ENCODE measurements around the gene GRHL1.
A peak's percentile ranks its signal among the peaks of the same experiment; 100 is the strongest.

The GRHL1 gene

DNA sequence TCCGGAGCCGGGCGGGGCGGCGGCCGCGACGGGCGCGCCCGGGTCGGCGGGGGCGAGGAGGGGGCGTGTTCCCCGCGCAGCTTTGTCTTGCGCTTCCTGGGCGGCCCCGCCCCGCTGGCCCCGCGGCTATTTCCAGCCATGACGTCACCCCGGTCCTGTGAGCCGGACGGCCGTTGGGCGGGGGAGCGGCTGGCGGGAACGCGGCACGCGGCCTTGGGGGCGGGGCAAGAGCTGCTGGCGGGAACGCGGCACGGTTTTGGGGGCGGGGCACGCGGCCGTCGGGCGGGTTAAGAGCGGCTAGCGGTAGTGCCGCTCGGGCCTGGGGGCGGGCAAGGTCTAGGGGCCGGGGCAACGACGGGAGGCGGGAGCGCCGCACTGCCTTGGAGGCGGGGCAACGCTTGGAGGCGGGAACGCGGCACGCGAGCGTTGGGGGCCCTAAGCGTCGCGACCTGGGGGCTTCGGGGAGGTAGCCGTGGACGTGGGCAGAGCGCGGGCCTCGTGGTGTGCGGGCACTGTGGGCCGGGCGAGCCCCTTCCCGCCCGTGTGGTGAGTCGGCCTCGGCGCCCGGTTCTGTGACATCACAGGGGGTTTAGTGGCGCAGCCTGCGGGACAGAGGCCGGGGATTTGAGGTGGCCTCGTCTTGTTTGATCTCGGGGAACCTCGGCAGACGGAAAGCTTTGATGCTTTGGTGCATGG is 92.6 kb downstream of the GRHL1 start (continued):
- TF ChIP-seq, protein P1, sequence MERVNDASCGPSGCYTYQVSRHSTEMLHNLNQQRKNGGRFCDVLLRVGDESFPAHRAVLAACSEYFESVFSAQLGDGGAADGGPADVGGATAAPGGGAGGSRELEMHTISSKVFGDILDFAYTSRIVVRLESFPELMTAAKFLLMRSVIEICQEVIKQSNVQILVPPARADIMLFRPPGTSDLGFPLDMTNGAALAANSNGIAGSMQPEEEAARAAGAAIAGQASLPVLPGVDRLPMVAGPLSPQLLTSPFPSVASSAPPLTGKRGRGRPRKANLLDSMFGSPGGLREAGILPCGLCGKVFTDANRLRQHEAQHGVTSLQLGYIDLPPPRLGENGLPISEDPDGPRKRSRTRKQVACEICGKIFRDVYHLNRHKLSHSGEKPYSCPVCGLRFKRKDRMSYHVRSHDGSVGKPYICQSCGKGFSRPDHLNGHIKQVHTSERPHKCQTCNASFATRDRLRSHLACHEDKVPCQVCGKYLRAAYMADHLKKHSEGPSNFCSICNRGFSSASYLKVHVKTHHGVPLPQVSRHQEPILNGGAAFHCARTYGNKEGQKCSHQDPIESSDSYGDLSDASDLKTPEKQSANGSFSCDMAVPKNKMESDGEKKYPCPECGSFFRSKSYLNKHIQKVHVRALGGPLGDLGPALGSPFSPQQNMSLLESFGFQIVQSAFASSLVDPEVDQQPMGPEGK (tag by site-specific recombination; IDR thresholded peaks at IDR 0.05), result peak; percentile 37; the same call in 1 of the 2 replicates
- TF ChIP-seq ZNF596 (tag by site-specific recombination; IDR thresholded peaks at IDR 0.05) (0 out of 2 replicates have a peak, but pooled peaks have one; percentile 19), SP2 (tag by site-specific recombination; IDR thresholded peaks at IDR 0.05) (peak; percentile 47)
- TF ChIP-seq, protein P2, sequence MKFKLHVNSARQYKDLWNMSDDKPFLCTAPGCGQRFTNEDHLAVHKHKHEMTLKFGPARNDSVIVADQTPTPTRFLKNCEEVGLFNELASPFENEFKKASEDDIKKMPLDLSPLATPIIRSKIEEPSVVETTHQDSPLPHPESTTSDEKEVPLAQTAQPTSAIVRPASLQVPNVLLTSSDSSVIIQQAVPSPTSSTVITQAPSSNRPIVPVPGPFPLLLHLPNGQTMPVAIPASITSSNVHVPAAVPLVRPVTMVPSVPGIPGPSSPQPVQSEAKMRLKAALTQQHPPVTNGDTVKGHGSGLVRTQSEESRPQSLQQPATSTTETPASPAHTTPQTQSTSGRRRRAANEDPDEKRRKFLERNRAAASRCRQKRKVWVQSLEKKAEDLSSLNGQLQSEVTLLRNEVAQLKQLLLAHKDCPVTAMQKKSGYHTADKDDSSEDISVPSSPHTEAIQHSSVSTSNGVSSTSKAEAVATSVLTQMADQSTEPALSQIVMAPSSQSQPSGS (tag by site-specific recombination; IDR thresholded peaks at IDR 0.05; ENCODE audit: low read depth), result peak; percentile 92
- TF ChIP-seq, protein P3, sequence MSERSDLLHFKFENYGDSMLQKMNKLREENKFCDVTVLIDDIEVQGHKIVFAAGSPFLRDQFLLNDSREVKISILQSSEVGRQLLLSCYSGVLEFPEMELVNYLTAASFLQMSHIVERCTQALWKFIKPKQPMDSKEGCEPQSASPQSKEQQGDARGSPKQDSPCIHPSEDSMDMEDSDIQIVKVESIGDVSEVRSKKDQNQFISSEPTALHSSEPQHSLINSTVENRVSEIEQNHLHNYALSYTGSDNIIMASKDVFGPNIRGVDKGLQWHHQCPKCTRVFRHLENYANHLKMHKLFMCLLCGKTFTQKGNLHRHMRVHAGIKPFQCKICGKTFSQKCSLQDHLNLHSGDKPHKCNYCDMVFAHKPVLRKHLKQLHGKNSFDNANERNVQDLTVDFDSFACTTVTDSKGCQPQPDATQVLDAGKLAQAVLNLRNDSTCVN (tag by site-specific recombination; optimal IDR thresholded peaks at IDR 0.05), result peak; percentile 54

DNA sequence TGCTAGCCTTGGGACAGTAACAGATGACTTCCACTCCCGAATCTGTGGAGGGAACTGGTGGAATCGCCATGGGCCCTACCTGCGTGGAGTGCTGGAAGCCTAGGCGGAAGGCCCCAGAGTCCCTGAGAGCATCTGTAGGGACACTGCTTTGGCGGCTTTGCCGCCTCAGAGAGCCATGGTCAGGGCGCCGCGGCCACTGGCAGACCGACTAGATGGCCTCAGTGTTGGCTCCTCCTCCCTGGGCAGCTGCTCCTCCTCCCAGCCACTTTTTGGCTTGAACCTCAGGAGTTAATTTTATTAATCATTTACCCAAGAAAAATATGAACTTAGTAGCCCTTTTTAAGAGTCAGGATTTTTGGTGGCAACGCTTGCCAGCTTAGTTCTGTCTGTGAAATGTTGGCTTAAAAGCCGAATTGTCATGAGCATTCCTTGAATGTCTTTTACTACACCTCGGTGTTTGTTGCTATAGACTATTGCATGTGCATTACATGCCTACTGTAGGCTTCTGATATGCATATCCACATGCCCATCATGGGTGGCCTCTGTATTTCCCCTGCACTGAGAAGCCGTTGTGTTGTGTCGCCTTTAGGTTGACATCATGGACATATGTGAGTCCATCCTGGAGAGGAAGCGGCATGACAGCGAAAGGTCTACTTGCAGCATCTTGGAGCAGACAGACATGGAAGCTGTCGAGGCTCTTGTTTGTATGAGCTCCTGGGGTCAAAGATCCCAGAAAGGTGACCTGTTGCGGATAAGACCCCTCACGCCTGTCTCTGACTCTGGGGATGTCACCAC is 94.3 kb downstream of the GRHL1 start:
- Histone ChIP-seq H3K27ac (ENCODE audit: extremely low read depth, low read depth, low read length) (no peak overlapping the region), H3K36me3 (ENCODE audit: control insufficient read depth in 2 of 2, insufficient read depth in 1 of 2, low read length in 2 of 2) (peaks cover 0 to 36% of the 10 kb centered on the region in 2 experiments; a peak in 2 of 3 replicates), H3K9me3 (ENCODE audit: control insufficient read depth, insufficient read depth, low read depth, low read length) (no peaks in the 10 kb centered on the region), H3K4me3 (ENCODE audit: low read depth, low read length) (no peak overlapping the region), H3K4me1 (ENCODE audit: control insufficient read depth, insufficient read depth, low read length) (peaks cover 2% of the 10 kb centered on the region)
- POLR2A ChIA-PET, result interaction anchor here (0.8 to 2.3 kb wide), 3 partner anchors 12 to 203 kb away, joined by 4 to 7 read pairs (median 7); partner anchors contain the start of gene TAF1B
- CTCF ChIA-PET, result interaction anchor here (1.4 to 6.3 kb wide), 5 partner anchors 61 to 392 kb away, joined by 3 to 66 read pairs (median 53); no protein-coding TSS in a partner anchor
- TF ChIP-seq ZNF133 (tag by site-specific recombination; IDR thresholded peaks at IDR 0.05) (no peak), ZNF10 (tag by site-specific recombination; IDR thresholded peaks at IDR 0.05) (no peak), ZEB2 (tag by site-specific recombination; IDR thresholded peaks at IDR 0.05) (no peak), ZNF548 (tag by site-specific recombination; IDR thresholded peaks at IDR 0.05) (no peak), ZNF239 (tag by site-specific recombination; IDR thresholded peaks at IDR 0.05) (no peak), MYNN (tag by site-specific recombination; IDR thresholded peaks at IDR 0.05; ENCODE audit: borderline replicate concordance) (no peak), ZNF777 (tag by site-specific recombination; IDR thresholded peaks at IDR 0.05; ENCODE audit: borderline replicate concordance) (no peak)
- TF ChIP-seq, protein P4, sequence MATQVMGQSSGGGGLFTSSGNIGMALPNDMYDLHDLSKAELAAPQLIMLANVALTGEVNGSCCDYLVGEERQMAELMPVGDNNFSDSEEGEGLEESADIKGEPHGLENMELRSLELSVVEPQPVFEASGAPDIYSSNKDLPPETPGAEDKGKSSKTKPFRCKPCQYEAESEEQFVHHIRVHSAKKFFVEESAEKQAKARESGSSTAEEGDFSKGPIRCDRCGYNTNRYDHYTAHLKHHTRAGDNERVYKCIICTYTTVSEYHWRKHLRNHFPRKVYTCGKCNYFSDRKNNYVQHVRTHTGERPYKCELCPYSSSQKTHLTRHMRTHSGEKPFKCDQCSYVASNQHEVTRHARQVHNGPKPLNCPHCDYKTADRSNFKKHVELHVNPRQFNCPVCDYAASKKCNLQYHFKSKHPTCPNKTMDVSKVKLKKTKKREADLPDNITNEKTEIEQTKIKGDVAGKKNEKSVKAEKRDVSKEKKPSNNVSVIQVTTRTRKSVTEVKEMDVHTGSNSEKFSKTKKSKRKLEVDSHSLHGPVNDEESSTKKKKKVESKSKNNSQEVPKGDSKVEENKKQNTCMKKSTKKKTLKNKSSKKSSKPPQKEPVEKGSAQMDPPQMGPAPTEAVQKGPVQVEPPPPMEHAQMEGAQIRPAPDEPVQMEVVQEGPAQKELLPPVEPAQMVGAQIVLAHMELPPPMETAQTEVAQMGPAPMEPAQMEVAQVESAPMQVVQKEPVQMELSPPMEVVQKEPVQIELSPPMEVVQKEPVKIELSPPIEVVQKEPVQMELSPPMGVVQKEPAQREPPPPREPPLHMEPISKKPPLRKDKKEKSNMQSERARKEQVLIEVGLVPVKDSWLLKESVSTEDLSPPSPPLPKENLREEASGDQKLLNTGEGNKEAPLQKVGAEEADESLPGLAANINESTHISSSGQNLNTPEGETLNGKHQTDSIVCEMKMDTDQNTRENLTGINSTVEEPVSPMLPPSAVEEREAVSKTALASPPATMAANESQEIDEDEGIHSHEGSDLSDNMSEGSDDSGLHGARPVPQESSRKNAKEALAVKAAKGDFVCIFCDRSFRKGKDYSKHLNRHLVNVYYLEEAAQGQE (tag by site-specific recombination; IDR thresholded peaks at IDR 0.05), result no peak
- TF ChIP-seq, protein P5, sequence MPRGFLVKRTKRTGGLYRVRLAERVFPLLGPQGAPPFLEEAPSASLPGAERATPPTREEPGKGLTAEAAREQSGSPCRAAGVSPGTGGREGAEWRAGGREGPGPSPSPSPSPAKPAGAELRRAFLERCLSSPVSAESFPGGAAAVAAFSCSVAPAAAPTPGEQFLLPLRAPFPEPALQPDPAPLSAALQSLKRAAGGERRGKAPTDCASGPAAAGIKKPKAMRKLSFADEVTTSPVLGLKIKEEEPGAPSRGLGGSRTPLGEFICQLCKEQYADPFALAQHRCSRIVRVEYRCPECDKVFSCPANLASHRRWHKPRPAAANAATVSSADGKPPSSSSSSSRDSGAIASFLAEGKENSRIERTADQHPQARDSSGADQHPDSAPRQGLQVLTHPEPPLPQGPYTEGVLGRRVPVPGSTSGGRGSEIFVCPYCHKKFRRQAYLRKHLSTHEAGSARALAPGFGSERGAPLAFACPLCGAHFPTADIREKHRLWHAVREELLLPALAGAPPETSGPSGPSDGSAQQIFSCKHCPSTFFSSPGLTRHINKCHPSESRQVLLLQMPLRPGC (tag by site-specific recombination; IDR thresholded peaks at IDR 0.05), result no peak
- TF ChIP-seq, protein P6, sequence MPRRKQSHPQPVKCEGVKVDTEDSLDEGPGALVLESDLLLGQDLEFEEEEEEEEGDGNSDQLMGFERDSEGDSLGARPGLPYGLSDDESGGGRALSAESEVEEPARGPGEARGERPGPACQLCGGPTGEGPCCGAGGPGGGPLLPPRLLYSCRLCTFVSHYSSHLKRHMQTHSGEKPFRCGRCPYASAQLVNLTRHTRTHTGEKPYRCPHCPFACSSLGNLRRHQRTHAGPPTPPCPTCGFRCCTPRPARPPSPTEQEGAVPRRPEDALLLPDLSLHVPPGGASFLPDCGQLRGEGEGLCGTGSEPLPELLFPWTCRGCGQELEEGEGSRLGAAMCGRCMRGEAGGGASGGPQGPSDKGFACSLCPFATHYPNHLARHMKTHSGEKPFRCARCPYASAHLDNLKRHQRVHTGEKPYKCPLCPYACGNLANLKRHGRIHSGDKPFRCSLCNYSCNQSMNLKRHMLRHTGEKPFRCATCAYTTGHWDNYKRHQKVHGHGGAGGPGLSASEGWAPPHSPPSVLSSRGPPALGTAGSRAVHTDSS (tag by site-specific recombination; IDR thresholded peaks at IDR 0.05), result no peak
- TF ChIP-seq, protein P7, sequence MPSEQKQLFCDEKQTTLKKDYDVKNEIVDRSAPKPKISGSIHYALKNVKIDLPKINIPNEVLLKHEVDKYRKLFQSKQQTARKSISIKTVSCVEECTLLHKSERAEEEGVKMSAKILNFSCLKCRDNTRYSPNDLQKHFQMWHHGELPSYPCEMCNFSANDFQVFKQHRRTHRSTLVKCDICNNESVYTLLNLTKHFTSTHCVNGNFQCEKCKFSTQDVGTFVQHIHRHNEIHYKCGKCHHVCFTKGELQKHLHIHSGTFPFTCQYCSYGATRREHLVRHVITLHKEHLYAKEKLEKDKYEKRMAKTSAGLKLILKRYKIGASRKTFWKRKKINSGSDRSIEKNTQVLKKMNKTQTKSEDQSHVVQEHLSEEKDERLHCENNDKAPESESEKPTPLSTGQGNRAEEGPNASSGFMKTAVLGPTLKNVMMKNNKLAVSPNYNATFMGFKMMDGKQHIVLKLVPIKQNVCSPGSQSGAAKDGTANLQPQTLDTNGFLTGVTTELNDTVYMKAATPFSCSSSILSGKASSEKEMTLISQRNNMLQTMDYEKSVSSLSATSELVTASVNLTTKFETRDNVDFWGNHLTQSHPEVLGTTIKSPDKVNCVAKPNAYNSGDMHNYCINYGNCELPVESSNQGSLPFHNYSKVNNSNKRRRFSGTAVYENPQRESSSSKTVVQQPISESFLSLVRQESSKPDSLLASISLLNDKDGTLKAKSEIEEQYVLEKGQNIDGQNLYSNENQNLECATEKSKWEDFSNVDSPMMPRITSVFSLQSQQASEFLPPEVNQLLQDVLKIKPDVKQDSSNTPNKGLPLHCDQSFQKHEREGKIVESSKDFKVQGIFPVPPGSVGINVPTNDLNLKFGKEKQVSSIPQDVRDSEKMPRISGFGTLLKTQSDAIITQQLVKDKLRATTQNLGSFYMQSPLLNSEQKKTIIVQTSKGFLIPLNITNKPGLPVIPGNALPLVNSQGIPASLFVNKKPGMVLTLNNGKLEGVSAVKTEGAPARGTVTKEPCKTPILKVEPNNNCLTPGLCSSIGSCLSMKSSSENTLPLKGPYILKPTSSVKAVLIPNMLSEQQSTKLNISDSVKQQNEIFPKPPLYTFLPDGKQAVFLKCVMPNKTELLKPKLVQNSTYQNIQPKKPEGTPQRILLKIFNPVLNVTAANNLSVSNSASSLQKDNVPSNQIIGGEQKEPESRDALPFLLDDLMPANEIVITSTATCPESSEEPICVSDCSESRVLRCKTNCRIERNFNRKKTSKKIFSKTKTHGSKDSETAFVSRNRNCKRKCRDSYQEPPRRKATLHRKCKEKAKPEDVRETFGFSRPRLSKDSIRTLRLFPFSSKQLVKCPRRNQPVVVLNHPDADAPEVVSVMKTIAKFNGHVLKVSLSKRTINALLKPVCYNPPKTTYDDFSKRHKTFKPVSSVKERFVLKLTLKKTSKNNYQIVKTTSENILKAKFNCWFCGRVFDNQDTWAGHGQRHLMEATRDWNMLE (tag by site-specific recombination; conservative IDR thresholded peaks at IDR 0.05; ENCODE audit: low read depth), result no peak
